Brain microvascular endothelial cell (primary cell): ENCODE measurements around the gene NAV1.
"Not testable (repeated sequence)": the region's sequence is repeated elsewhere in the genome, so short reads cannot be mapped to it uniquely, and the experiment has no call there.

Experiments used
- DNase-seq: peaks from one replicate; pipeline ENCODE4 v3.0.0-alpha.2; 2020
- H3K27ac ChIP-seq: fragments of 250-450 bp; sonication (Bioruptor Pico); 2 replicates; pipeline ENCODE4 v1.5.1; 2020; ENCODE audit warnings: mild to moderate bottlenecking, moderate library complexity
- H3K27me3 ChIP-seq: fragments of 250-450 bp; sonication (Bioruptor Pico); replicated peaks from 2 replicates; pipeline ENCODE4 v1.5.1; 2020; ENCODE audit warnings: mild to moderate bottlenecking
- H3K36me3 ChIP-seq: fragments of 250-450 bp; sonication (Bioruptor Pico); replicated peaks from 2 replicates; pipeline ENCODE4 v1.5.1; 2020; ENCODE audit warnings: mild to moderate bottlenecking
- H3K4me3 ChIP-seq: 2 replicates; pipeline ENCODE4 v1.5.1; 2011; ENCODE audit warnings: low read depth, mild to moderate bottlenecking, control low read depth, low read length, moderate library complexity
- CTCF ChIP-seq: IDR thresholded peaks from 2 replicates; pipeline ENCODE4 v1.5.1; 2011; ENCODE audit warnings: low read depth, mild to moderate bottlenecking, moderate library complexity, low read length, control low read depth, inconsistent platforms; ENCODE audit errors: missing control alignments
- in situ Hi-C: cut with HindIII; loops from 2 replicates; pipeline ENCODE4 v1.10.0; 2017; ENCODE audit warnings: low sequenced_read_pairs, low pct_ligation_motif_present

Gene NAV1

GRCh38 chr1:201538612-201539551, at the start of gene NAV1:
NAV1 (plus strand) TSS chr1:201539127; CDS start chr1:201622885, 83,758 bp downstream.
- DNase-seq: no peak
- Histone ChIP-seq H3K4me3 (peak within 1 kb of the TSS; percentile 87), H3K27ac (peak within 1 kb of the TSS; percentile 49), H3K27me3 (no peaks in the 10 kb centered on the region), H3K36me3 (no peaks in the 10 kb centered on the region)
- in situ Hi-C loops: no loop called here
- no peak for TF ChIP-seq CTCF

GRCh38 chr1:201489643-201490261, 49.2 kb upstream of the NAV1 start:
- no peak for TF ChIP-seq CTCF
- in situ Hi-C loops: no loop called here
- Histone ChIP-seq H3K36me3 (peaks cover 90% of the 10 kb centered on the region), H3K27ac (peak overlapping the region; percentile 83), H3K4me3 (no peak overlapping the region), H3K27me3 (no peaks in the 10 kb centered on the region)
- no peak for DNase-seq

- Histone ChIP-seq H3K27ac (peak overlapping the region; percentile 35), H3K36me3 (peaks cover 90% of the 10 kb centered on the region), H3K27me3 (no peaks in the 10 kb centered on the region), H3K4me3 (no peak overlapping the region)
- DNase-seq: no peak
- no peak for TF ChIP-seq CTCF
- in situ Hi-C loops: no loop called here
Measured at GRCh38 chr1:201490708-201491131, 48.2 kb upstream of the NAV1 start.

- Histone ChIP-seq H3K36me3 (peaks cover 90% of the 10 kb centered on the region), H3K27ac (peak overlapping the region; percentile 17), H3K27me3 (no peaks in the 10 kb centered on the region), H3K4me3 (no peak overlapping the region)
- no peak for DNase-seq
- in situ Hi-C loops: no loop called here
- TF ChIP-seq CTCF: no peak
Measured at GRCh38 chr1:201491896-201492511, 46.9 kb upstream of the NAV1 start.

- H3K27ac ChIP-seq, DNase-seq, H3K27me3 ChIP-seq, H3K4me3 ChIP-seq, in situ Hi-C loops: not testable (repeated sequence)
- H3K36me3 ChIP-seq: peaks cover 84% of the 10 kb centered on the region
Measured at GRCh38 chr1:201493026-201493656, 45.8 kb upstream of the NAV1 start.
